ENCODE measurements around the gene GPC4.
"Not testable (repeated sequence)": the region's sequence is repeated elsewhere in the genome, so short reads cannot be mapped to it uniquely, and the experiment has no call there.

GPC4 gene

DNA sequence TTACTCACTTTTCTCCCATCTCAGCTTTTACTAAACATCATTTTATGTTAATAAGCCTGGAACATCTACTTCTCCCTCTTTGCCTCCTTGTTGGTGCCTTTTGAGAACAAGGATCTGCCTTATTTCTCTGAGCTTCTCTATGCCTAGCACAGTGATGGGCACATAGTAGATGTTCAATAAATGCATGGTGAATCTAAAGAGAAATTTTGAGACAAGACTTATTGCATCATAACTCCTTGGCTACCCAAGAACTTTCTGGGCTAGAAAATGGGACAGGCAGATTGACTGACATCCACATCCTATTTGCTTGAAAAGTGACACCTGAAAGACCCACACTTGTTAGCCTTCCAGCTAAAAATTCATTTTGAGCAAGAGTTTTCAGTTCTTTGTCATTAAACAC, 109.9 kb downstream of the GPC4 start:
- DNase-seq (ENCODE audit: low spot score): no peak

DNA sequence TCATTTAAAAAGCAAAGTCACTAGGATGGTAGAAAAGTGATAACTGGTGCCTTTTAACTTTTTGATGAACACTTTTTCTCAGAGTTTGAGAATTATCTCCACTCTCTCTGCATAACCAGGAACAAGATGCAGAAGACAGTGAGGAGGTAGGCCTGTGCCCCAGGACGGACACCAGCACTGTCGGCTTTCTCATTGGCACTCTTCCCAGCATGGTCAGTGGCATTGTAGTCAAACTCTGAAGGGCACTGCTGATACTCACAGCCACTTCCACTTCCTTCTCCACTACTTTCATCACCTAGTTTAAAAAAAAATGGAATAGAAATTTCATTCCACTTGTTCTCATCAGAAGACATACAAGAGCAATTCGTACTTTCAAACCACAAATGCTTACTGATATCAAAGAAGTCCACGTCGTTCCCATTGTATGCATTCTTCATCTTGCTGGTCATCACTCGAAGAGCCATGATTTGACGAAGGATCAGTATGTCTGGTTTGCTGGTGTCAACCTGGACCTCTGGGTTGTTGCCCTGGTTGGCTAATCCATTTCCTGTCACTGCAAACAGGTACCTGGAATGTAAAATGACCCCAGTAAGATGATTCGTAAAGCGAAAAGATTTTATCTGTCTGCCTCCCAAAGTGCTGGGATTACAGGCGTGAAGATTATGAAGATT, 112.4 kb downstream of the GPC4 start:
- no peak for DNase-seq (ENCODE audit: low spot score)

DNA sequence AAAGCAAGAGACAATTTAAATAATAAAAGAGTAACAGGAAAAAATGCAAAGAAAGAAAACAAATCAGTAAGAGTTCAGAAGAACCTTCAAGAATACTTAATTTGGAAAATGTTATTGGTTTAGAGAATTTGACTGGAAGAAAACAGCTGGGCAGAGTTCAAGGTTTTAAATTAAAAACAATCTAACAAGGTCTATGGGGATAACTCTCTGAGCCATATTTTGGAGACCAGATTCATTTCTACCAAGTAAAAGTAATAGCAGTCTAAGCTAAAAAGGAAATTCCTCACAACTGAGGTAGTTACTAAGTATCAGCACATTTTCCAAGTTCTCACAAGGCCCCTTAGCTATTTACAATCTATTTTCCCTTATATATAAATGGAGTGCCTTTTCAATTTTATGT, 114.7 kb downstream of the GPC4 start:
- no peak for DNase-seq (ENCODE audit: low spot score)

DNA sequence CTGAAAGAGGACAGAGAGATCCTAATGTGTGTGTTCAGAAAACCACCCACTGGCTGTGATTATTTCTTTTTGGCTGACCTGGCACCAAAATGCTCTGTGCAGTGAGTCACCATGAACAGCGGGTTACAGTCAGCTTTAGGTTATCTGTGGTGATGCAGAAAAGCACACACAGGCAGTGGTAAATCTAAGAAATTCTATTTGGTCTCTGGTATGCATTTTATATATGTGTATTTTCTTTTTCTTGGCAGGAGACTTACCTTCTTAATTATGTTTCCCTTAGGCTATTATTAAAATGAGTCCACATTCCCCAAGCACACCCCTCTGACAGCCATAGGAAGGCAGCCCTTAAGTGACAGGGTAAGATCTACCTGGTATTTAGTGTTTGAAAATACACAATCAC, 118.0 kb downstream of the GPC4 start:
- DNase-seq (ENCODE audit: low spot score): peak; percentile 53

DNA sequence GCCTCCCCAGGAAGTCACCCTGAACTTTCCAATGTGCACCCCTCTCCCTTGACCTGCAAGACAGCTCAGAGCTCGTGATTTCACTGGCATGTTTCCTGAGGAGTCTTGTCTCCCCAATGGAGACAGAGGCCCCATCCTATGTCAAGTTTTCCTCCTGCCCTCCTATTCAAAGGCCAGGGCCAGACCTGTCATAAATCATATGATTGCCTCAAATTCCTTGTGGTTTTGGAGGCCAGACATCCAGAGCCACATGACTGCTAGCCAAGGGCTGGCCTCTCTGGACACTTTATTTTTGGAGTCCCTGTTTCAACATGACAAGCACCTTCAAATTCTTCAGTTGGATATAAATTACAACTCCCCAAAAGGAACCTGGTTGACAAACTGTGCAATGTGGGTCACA, 121.2 kb downstream of the GPC4 start:
- peak; percentile 43 for DNase-seq (ENCODE audit: low spot score)

DNA sequence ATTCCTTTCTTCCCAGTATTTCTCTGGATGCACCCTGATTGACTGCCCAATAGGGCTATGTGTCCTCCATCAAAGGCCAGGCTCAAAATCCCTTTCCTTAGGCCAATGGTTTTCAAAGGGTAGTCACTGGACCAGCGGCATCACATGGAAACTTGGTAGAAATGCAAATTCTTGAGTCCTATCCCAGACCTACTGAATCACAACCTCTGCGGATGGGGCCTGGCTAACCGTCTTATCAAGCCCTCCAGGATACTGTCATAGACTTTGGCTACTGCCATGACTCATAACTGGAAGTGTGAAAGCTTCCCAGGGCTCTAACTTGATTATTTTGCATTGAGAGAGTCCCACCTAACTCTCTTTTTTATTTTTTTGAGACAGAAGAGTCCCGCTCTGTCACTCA, 125.2 kb downstream of the GPC4 start:
- peak; percentile 15 for DNase-seq (ENCODE audit: low spot score)

DNA sequence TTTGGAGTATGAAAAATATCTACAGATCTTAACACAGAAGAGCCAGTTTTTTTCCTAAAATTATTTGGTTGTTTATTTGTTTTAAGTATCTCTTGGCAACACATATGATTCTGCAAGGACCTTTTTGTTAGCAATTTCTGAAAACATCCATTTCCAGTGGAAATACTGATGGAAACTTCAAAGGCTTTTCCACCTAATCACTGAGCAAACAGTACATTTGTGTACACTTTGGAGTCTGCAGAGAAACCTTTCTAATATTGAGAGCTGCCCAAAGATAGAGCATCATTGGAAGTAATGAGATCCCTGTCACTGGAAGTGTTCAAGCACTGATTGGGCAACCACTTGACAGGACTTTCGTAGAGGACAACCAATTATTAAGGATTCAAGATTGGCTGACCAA, 127.4 kb downstream of the GPC4 start:
- DNase-seq (ENCODE audit: low spot score): no peak

DNA sequence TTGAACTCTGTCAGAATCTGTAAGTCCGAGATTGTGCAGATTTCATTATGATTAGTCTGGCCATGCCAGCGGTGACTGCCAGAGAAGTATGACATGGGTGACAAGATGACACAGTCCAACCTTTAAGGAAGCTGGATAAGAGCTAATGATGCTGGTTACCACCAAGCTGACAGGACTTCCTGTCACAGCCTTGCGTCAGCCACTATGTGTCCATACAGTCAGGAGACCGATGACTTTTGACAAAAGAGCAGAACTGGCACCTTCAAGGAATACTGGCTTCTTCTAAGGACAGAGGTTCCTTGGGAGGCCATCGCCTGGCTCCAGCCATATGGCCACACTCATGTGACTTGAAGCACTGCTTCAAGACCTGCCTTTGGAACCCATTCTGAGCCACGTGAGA, 129.9 kb downstream of the GPC4 start:
- DNase-seq (ENCODE audit: low spot score): no peak

DNA sequence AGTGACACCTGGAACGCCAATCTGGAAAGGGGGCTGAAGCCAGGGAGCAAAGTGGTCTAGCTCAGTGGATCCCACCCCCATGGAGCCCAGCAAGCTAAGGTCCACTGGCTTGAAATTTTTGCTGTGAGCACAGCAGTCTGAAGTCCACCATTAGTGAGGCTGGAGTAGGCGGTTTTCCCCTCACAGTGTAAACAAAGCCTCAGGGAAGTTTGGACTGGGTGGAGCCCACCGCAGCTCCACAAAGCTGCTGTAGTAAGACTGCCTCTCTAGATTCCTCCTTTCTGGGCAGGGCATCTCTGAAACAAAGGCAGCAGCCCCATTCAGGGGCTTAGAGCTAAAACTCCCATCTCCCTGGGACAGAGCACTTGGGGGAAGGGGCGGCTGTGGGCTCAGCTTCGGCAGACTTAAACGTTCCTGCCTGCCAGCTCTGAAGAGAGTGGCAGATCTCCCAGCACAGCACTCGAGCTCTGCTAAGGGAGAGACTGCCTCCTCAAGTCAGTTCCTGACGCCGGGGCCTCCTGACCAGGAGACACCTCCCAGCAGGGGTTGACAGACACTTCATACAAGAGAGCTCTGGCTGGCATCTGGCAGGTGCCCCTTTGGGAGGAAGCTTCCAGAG, 136.1 kb downstream of the GPC4 start:
- not testable (repeated sequence) for DNase-seq (ENCODE audit: low spot score)

DNA sequence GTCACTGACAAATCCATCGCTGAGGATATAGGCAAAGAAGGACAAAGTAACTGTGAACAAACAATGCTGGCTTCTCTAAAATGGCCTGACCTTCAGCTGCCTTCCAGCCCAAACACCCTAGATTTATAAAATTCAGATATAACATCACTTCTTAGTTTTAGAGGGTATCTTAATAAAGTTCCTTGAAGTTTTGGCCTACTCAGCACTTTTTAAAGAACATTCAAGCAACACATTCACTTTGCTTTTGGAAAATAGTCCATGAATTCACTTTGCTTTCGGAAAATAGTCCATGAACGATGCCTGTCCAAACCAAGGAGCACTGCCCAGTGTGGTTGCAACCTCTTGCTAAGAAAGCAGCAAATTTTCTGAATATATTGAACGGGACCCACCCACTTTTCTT, 142.1 kb downstream of the GPC4 start:
- DNase-seq (ENCODE audit: low spot score): no peak

DNA sequence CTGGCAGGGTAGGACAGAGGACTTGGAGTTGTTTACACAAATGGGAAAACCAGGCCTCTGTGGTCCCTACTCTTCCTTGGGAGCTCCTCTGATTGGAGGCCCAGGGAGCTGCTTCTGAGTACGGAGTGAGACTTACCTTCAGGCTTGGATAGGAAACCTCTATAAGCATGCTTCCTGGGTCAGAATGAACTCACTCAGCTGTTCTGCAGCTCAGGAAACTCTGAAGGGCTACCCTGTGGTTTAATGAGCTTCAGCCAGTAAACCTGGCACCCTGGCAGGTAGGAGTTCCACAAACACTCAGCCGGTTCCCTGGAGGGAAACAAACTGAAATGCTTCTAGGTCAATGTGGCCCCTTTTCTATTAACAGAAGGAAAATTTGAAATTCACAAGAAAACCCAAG, 146.1 kb downstream of the GPC4 start:
- no peak for DNase-seq (ENCODE audit: low spot score)

DNA sequence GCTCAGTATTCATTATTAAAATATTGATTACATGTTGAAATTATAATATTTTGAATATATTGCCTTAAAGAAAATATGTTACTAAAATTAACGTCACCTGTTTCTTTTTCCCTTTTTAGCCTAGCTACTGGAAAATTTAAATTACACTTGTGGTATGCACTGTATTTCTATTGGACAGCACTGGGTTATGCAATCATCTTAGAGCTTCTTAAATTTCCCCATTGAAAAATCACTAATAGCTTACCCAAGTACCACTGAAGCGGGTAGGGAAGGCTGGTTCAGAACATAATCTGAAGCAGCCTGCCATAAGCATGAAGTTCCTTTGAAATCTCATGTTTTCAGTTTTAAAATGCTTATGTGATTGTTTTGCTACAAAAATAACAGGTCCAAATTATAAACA, 147.7 kb downstream of the GPC4 start:
- DNase-seq (ENCODE audit: low spot score): no peak

DNA sequence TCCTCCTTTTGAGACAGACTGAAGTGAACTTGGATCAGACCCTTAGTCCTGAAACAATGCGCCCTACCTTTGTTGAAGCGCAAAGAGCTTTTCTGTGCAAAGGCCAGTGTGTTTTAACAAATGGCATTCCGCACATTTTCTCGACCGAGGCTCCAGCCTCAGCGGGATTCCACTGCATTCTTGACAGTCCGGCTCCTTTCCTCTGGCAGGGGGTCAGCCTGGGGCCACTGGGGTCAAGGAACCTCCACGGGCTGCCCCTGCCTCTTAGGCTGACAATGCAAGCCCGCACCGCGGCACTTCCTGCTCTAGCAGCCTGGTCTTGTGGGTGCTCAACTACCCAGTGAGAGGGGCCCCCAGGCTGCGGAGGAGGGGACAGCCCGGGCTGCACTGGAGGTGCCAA, 150.0 kb downstream of the GPC4 start:
- DNase-seq (ENCODE audit: low spot score): no peak

DNA sequence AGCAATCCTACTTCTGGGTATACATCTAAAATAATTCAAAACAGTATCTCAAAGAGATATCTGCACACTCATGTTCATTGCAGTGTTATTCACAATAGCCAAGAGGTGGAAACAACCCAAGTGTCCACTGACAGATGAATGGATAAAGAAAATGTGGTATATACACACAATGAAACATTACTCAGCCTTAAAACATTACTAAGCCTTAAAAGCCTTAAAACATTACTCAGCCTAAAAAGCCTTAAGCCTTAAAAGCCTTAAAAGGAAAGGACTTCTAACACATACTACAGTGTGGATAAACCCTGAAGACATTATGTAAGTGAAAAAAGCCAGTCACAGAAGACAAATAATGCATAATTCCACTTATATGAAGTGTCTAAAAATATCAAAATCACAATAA, 156.8 kb downstream of the GPC4 start:
- DNase-seq (ENCODE audit: low spot score): peak; percentile 10

DNA sequence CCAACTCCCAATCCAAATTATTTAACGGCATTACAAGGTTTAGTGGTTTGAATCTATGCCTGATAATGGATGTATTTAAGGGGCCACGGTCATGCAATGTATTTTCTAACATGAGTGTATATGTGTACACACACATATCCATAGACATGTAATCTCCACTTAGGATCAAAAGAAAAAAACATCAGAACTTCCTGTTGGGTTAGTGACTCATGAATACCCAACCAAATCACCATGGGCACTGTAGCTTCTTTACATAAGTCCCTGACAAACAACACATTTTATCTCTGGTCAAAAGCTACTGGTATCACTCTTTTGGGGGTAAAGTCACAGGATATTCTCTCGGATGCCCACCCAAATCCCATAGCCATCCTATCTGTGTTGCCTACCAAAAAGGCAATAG, 160.6 kb downstream of the GPC4 start:
- peak; percentile 5 for DNase-seq (ENCODE audit: low spot score)

DNA sequence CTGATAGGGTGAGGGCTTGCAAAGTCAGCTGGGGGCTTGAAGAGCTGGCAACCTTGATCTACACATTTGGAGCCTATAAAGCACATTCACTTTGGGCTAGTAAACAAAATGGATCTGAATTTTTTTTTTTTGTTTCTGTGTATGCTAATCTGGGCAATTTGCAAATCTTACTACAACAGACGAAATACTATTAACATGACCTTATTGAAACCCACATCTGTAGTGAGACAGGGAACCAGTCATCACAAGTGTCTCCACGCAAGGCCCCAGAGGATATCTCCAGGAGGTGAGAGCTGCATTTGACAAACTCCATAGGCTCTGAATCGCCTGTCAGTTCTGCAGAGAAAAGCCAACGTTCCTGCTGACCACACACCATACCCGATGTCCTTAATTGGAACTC, 164.1 kb downstream of the GPC4 start:
- DNase-seq (ENCODE audit: low spot score): no peak

DNA sequence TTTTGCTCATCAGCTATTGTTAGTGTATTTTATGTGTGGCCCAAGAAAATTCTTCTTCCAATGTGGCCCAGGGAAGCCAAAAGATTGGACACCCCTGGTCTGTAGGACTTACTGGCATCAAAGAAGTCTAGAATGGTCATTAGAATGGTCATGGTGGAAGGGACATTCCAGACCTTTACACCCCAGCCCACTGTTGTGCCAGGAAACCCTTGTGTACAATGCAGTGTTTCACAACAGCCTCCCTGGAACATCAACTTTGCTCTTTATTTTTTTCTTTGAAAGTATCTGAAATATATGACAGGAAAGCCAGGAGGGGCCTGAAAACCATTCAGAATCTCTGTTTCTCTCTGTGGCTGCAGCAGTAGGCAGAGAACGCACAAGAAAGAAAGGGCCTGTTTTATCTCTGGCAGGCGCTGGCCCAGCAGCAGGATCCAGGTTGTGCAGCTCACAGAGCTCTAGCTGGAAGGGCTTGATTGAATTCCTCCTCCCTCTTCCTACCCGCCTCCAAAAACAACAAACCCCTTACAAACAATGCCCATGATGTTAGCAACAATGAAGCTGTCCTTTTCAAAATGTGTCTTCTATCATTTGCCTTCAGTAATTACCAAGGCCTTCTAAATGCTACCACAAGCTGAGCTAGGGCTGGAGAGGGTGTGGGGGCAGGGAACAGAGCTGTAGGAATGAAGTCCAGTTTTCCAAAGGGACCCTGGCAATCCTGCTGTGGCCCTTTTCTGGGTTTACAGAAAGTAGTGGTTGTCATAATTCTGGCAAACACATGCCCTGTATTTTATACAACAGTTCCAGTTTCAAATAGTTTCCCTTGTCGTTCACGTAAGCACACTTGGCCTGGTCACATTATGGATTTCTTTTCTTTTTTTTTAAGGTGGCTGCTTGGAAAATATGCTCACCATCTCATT, 164.8 kb downstream of the GPC4 start:
- no peak for DNase-seq (ENCODE audit: low spot score)
